Measurements from ENCODE around the gene BBX. TPM values are rescaled to one million over a fixed set of nuclear protein-coding genes. Genes with fewer than 3 reads are reported as not detected.

The BBX gene
- polyA plus RNA-seq, 3 donors, result 15.7 to 25.1 (median 16.6) TPM

- H3K27me3 Mint-ChIP-seq (ENCODE audit: low read depth in 3 of 3), result no peaks in the 10 kb centered on the region
- no peak overlapping the region for H3K27ac Mint-ChIP-seq
- H3K4me3 Mint-ChIP-seq, result no peak overlapping the region
- H2AFZ ChIP-seq (ENCODE audit: insufficient read depth, low read depth, low read length, poor library complexity, severe bottlenecking), result no peak overlapping the region
- H3K36me3 Mint-ChIP-seq, result no peaks in the 10 kb centered on the region
- H3K36me3 ChIP-seq (replicated peaks in 1 of 2; ENCODE audit: control insufficient read depth in 1 of 2, insufficient read depth in 2 of 2, low read length in 2 of 2), result no peaks in the 10 kb centered on the region
- no peaks in the 10 kb centered on the region for H3K79me2 ChIP-seq (ENCODE audit: insufficient read depth, low read length)
- no peaks in the 10 kb centered on the region for H3K4me1 ChIP-seq (ENCODE audit: control insufficient read depth in 1 of 2, insufficient read depth in 2 of 2, low read length in 2 of 2)
- H3K27me3 ChIP-seq (ENCODE audit: control insufficient read depth in 2 of 2, insufficient read depth in 2 of 2, low read length in 2 of 2), result no peaks in the 10 kb centered on the region
- H4K20me1 ChIP-seq (ENCODE audit: insufficient read depth, low read length), result peaks cover 6% of the 10 kb centered on the region
- no peak overlapping the region for H3K27ac ChIP-seq (ENCODE audit: low read depth in 1 of 2, low read length in 2 of 2)
- H3K9me3 ChIP-seq (replicated peaks in 1 of 2; ENCODE audit: control insufficient read depth in 1 of 2, insufficient read depth in 1 of 2, low read length in 2 of 2), result no peaks in the 10 kb centered on the region
- no peak for DNase-seq
- no peak overlapping the region for H3K4me2 ChIP-seq (replicated peaks; ENCODE audit: extremely low read depth, low read length, poor library complexity, severe bottlenecking)
- no peak for TF ChIP-seq CTCF (IDR thresholded peaks at IDR 0.05)
- H3K9me3 Mint-ChIP-seq, result peaks cover 0 to 4% (median 0%) of the 10 kb centered on the region in 7 donors
- peaks cover 3% of the 10 kb centered on the region for H3K4me1 Mint-ChIP-seq
- no peak overlapping the region for H3K4me3 ChIP-seq (replicated peaks in 1 of 3; ENCODE audit: low read depth in 2 of 3, low read length in 3 of 3)
- no peak overlapping the region for H3K9ac ChIP-seq (ENCODE audit: insufficient read depth, low read length, poor library complexity, severe bottlenecking)
- intact Hi-C loops (cut with micrococcal nuclease), result no loop called here
- WGBS (ENCODE audit: insufficient coverage), result 76% methylated on average over 5 of the region's 5 CpGs
Measured at GRCh38 chr3:107705046-107705445, 182.3 kb downstream of the BBX start.

- Histone ChIP-seq H3K9ac (ENCODE audit: insufficient read depth, low read length, poor library complexity, severe bottlenecking) (no peak overlapping the region), H2AFZ (ENCODE audit: insufficient read depth, low read depth, low read length, poor library complexity, severe bottlenecking) (no peak overlapping the region), H3K27ac (ENCODE audit: low read depth in 1 of 2, low read length in 2 of 2) (no peak overlapping the region), H3K27me3 (ENCODE audit: control insufficient read depth in 2 of 2, insufficient read depth in 2 of 2, low read length in 2 of 2) (no peaks in the 10 kb centered on the region), H3K9me3 (replicated peaks in 1 of 2; ENCODE audit: control insufficient read depth in 1 of 2, insufficient read depth in 1 of 2, low read length in 2 of 2) (no peaks in the 10 kb centered on the region), H3K4me1 (ENCODE audit: control insufficient read depth in 1 of 2, insufficient read depth in 2 of 2, low read length in 2 of 2) (no peaks in the 10 kb centered on the region), H4K20me1 (ENCODE audit: insufficient read depth, low read length) (no peaks in the 10 kb centered on the region), H3K4me3 (replicated peaks in 1 of 3; ENCODE audit: low read depth in 2 of 3, low read length in 3 of 3) (no peak overlapping the region), H3K4me2 (replicated peaks; ENCODE audit: extremely low read depth, low read length, poor library complexity, severe bottlenecking) (no peak overlapping the region), H3K36me3 (replicated peaks in 1 of 2; ENCODE audit: control insufficient read depth in 1 of 2, insufficient read depth in 2 of 2, low read length in 2 of 2) (peaks cover 11 to 29% of the 10 kb centered on the region in 2 donors), H3K79me2 (ENCODE audit: insufficient read depth, low read length) (no peaks in the 10 kb centered on the region)
- DNase-seq, result no peak
- 94% methylated on average over 4 of the region's 5 CpGs for WGBS (ENCODE audit: insufficient coverage)
- Mint-ChIP-seq H3K27ac (no peak overlapping the region), H3K4me1 (peaks cover 2% of the 10 kb centered on the region), H3K27me3 (ENCODE audit: low read depth in 3 of 3) (no peaks in the 10 kb centered on the region), H3K9me3 (peaks cover 0 to 4% (median 0%) of the 10 kb centered on the region in 7 donors), H3K36me3 (peaks cover 25 to 33% of the 10 kb centered on the region in 2 donors), H3K4me3 (no peak overlapping the region)
- intact Hi-C loops (cut with micrococcal nuclease), result no loop called here
- TF ChIP-seq CTCF (IDR thresholded peaks at IDR 0.05), result no peak
Measured at GRCh38 chr3:107710851-107711250, 188.1 kb downstream of the BBX start.

Data from CD14-positive monocyte (primary cell).